OCI-M2 (cell line): ENCODE results near the gene FLNA.
"Not testable (repeated sequence)": the region's sequence is repeated elsewhere in the genome, so short reads cannot be mapped to it uniquely, and the experiment has no call there.

ENCODE experiments used
- DNase-seq: peaks from one replicate; lab custom pipeline; 2025; ENCODE audit not compliant: unreplicated experiment; lab: John Stamatoyannopoulos, UW

FLNA gene

GRCh38 chrX:154374313-154375155 is at the start of gene FLNA:
Gene FLNA (minus strand): TSS chrX:154374634. CDS start chrX:154371245, 3,389 bp downstream.
- DNase-seq = no peak

GRCh38 chrX:154420402-154420756 is 45.9 kb upstream of the FLNA start:
- no peak for DNase-seq

GRCh38 chrX:154419688-154420401 is 45.4 kb upstream of the FLNA start:
- DNase-seq = no peak

GRCh38 chrX:154419189-154419588 is 44.8 kb upstream of the FLNA start:
- DNase-seq = no peak

GRCh38 chrX:154417157-154417556 is 42.7 kb upstream of the FLNA start:
- no peak for DNase-seq

- DNase-seq = no peak
Observed at GRCh38 chrX:154413142-154413541, 38.7 kb upstream of the FLNA start.

- no peak for DNase-seq
Observed at GRCh38 chrX:154412468-154412867, 38.0 kb upstream of the FLNA start.

- DNase-seq = no peak
Observed at GRCh38 chrX:154411981-154412340, 37.5 kb upstream of the FLNA start.

- DNase-seq = no peak
Observed at GRCh38 chrX:154409222-154409871, 34.9 kb upstream of the FLNA start, which contains the start of gene DNASE1L1. Gene DNASE1L1 (minus strand): TSS chrX:154409254. CDS start chrX:154405568, 3,686 bp downstream.

GRCh38 chrX:154408659-154409221 is 34.3 kb upstream of the FLNA start:
- no peak for DNase-seq

- DNase-seq = no peak
Observed at GRCh38 chrX:154404625-154405192, 30.3 kb upstream of the FLNA start.

GRCh38 chrX:154403858-154404257 is 29.4 kb upstream of the FLNA start:
- no peak for DNase-seq

- DNase-seq = no peak
Observed at GRCh38 chrX:154403192-154403591, 28.8 kb upstream of the FLNA start.

GRCh38 chrX:154402622-154403127 is 28.2 kb upstream of the FLNA start:
- no peak for DNase-seq

GRCh38 chrX:154401918-154402621 is 27.6 kb upstream of the FLNA start:
- DNase-seq = no peak

GRCh38 chrX:154401045-154401799 is 26.8 kb upstream of the FLNA start:
- DNase-seq = no peak

- DNase-seq = not testable (repeated sequence)
Observed at GRCh38 chrX:154400369-154400817, 26.0 kb upstream of the FLNA start.

GRCh38 chrX:154399527-154400368 is 25.3 kb upstream of the FLNA start:
- no peak for DNase-seq
